HG02759 (cell line): ENCODE data around the gene TTLL8.
"Not testable (repeated sequence)": the region's sequence is repeated elsewhere in the genome, so short reads cannot be mapped to it uniquely, and the experiment has no call there.

Experiments used
- ATAC-seq: cut with Tn5 transposase; IDR thresholded peaks from one replicate; pipeline ENCODE4 v1.9.1; 2021; ENCODE audit warnings: mild to moderate bottlenecking, moderate library complexity; ENCODE audit not compliant: unreplicated experiment

The TTLL8 gene

DNA sequence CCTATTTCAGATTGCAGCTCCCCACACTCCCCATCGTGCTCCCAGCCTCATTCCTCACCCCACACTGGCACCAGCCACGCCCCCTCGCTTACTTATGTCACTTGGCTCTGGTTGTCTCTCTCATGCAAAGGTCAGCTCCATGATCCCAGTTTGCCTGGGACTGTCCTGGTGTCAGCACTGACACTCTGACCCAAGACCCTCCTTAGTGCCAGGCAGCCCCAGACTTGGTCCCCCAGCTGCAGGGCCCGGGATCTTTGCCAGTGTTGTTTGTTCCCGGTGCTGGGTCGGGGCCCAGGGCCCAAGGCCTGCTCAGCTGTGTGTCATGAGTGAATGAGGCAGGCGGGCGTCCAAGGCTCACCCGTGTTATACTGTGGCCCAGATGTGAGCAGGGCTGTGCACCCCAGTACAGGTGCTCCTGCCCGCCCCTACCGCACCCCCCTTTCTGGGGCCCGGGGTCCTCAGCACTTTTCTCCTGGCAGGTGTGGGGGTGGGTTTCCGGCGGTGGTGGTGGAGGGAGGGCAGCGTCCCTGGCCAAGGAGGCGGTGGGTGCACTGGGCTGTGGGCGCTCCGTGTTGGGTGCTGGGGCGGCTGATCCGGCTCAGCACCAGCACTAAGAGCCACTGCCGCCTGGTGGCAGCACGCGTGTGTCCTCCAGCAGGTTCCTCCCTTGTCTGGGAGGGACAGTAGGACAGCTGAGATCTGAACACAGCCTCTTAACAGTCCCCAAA lies 65.0 kb downstream of the TTLL8 start:
- ATAC-seq = peak; percentile 45

DNA sequence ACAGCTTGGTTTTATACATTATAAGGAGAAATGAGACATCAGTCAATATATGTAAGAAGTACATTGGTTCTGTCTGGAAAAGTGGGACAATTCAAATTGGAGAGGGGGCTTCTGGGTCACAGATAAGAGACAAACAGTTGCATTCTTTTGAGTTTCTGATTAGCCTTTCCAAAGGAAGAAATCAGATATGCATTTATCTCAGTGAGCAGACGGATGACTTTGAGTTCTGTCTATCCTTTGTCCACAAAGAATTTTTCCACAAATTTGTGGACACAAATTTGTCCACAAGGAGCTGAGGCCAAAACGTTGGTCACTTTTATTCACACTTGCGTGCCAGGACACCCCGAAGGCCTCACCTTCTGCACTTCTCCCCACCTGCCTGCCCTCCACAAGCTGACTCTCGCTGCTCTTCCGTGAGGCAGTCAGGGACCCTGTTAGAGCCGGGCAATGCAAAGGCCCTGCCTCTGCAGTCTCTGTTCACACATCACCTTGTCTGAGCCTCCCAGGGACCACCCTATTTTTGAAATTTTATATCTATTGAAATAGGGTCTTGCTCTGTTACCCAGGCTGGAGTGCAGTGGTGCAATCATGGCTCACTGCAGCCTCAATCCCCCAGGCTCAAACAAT lies 66.1 kb downstream of the TTLL8 start:
- ATAC-seq = no peak

DNA sequence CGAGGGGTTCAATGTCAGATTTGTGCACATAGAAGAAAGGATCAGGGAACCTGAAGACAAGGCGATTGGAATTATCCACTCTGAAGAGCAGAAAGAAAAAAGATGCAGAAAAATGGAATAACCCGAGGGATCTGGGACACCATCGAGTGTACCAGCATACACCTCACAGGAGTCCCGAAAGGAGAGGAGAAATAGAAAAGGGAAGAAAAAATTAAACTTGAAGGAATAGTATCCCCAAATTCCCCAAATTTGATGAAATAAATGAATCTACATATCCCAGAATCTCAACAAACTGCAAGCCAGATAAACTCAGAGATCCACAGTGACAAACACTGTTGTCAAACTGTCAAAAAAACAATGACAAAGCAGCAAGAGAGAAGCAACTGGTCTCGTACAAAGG lies 66.9 kb downstream of the TTLL8 start:
- no peak for ATAC-seq

DNA sequence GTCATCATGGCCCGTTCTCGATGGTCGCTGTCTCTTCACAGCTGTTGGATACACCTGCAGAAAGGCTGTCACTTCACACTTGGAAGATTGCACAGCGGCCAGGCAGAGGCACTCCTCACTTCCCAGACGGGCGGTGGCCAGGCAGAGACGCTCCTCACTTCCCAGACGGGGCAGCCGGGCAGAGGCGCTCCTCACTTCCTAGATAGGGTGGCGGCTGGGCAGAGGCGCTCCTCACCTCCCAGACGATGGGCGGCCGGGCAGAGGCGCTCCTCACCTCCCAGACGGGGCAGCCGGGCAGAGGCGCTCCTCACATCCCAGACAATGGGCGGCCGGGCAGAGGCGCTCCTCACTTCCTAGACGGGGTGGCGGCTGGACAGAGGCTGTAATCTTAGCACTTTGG lies 68.3 kb downstream of the TTLL8 start:
- ATAC-seq = not testable (repeated sequence)

DNA sequence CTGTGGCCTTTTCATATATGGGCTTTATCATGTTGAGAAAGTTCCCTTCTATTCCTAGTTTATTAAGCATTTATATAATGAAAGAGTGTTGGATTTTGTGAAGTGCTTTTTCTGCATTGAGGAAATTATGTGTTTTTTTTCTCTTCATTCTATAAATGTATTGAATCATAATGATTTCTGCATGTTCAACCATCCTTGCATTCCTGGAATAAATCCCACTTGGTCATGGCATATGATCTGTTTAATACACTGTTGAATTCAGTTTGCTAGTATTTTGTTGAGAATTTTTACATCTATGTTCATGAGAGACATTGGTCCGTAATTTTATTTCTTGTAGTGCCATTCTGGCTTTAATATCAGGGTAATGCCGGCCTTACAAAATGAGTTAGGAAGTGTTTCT lies 71.8 kb downstream of the TTLL8 start:
- ATAC-seq = no peak

DNA sequence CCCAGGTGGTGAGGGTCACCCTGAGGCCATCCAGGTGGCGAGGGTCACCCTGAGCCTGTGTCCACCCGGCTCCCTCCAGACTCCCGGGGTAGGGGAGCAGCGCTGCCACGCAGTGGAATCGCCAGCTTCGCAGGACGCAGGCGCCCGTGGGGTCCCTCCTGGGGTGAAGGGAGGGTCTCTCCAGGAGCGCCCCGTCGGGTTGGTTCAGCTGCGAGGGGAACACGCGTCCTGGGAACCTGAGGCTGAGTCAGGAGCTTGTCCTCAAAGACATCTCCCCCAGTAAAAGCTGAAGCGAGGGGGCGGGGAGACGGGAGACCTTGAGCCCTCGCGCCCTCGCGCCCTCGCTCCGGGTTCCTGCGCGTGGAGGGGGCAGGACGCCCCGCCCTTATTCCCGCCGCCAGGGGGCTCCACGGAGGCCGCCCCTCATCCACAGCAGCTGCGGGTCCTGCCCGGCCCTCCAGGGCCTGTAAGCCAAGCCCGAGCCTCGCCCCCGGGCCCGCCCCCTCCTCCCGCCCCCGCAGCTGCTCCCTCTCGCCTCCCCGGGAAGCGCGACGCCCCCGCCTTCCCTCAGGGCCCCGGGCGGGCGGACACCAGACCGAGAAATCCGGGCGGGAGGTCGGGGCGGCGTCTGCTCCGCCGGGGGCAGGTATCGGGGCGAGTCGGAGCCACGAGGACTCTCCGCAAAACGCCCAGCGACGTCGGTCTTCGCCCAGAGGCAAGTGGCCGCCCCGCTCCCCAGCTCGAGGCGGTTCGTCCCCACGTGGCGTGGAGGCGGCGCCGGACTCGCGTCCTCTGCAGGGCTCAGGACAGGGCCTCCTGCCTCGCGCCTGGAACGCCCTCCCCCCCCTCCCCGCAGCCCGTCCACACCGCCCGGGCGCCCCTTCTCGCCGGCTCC lies 74.7 kb downstream of the TTLL8 start:
- no peak for ATAC-seq

DNA sequence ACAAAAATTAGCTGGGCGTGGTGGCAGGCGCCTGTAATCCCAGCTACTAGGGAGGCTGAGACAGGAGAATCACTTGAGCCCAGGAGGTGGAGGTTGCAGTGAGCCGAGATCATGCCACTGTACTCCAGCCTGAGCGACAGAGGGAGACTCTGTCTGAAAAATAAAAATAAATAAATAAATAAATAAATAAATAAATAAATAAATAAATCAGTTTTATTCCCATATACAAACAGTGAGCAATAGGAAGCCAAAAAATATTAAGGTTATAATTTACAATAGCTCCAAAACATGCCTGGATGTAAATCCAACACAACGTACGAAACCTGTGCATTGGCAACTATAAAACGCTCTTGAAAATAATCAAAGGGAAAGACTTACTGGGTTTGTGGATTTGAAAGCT lies 76.3 kb downstream of the TTLL8 start:
- ATAC-seq = not testable (repeated sequence)

DNA sequence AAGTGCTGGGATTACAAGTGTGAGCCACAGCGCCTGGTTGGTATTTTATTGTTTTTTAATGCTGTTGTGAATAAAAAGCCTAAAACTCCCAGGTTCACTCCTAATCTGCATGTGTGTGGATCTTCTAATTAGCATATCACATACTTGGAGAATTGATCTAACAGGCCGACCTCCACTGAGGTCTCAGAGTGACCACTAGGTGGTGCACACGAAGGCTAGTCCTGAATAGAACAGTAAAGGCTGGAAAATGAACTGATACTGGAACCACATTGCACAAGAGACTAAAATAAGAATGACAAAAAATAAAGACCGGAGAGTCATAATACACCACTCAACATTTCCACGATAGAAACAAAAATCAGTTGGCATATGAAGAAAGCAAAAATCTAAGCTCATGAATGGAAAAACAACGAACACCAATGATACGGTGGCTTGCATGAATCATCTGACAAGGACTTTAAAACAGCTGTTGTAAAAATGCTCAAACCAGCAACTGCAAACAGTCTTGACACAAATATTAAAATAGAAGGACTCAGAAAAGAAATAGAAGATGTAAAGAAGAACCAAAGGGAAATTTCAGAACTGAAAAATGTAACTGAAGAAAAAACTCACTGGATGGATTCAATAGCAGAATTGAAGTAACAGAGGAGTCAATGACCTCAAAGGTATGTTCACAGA lies 78.4 kb downstream of the TTLL8 start:
- no peak for ATAC-seq

DNA sequence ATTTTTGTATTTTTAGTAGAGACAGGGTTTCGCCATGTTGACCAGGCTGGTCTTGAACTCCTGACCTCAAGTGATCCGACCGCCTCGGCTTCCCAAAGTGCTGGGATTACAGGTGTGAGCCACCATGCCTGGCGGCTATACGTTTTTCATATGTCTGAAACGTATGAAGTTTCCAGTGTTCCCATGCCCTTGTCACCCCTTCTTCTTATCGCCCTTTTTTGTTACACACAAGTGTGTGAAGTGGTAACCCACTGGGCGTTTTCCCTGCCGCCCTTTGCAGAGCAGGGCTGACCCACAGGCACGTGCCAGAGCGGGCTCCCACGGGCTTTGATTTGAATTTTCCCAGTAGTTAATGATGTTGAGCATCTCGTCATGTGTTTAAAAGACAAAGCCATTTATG lies 80.5 kb downstream of the TTLL8 start:
- no peak for ATAC-seq

DNA sequence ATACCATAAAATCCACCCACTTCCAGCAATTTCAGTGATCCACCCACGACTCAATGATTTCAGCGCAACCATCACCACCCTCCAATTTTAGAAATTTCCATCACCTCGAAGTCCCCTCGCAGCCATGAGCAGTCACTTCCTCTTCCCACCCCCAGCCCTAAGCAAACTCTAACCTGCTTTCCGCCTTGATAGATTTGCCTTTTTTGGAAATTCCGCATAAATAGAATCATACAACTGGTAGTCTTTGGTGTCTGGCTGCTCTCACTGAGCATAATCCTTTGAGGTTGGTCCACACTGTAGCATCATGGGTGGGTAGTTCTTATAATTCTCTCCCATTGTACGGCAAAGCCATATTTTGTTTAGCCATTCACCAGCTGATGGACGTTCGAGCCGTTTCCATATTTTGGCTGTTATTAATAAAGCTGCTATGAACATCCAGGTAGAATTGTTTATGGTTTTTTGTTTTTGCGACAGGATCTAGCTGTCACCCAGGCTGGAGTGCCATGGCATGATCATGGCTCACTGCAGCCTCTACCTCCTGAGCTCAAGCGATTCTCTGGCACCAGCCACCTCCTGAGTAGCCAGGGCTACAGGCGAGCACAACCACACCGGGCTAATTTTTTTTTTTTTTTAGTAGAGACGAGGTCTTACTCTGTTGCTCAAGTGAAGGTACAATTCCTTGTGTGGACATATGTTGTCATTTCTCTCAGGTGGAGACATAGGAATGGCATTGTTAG lies 81.5 kb downstream of the TTLL8 start:
- no peak for ATAC-seq

DNA sequence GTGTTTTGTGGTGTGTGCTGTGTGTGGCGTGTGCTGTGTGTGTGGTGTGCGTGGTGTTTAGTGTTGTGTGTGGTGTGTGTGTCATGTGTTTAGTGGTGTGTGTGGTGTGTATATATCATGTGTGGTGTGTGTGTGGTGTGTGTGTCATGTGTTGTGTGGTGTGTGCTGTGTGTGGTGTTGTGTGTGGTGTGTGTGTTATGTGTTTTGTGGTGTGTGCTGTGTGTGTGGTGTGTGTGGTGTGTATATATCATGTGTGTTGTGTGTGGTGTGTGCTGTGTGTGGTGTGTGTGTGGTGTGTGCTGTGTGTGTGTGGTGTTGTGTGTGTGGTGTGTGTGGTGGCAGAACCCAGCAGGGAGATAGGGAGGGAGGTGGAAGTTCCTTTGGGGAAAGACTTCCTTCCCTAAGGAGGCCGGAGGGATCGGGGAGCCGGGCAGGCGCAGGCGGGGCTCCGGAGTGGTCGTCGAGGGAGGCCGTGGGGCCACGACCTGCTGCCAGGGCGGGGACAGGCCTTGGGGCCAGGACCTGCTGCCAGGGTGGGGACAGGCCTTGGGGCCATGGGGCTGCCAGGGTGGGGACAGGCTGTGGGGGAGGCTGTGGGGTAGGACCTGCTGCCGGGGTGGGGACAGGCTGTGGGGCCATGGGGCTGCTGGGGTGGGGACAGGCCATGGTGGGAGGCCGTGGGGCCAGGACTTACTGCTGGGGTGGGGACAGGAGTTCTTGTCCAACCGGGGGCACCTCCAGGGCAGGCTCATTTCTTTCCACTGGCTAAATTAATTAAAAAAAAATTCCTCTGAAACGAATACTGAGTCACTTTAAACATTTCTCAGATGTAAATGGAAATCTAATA lies 82.3 kb downstream of the TTLL8 start:
- no peak for ATAC-seq

DNA sequence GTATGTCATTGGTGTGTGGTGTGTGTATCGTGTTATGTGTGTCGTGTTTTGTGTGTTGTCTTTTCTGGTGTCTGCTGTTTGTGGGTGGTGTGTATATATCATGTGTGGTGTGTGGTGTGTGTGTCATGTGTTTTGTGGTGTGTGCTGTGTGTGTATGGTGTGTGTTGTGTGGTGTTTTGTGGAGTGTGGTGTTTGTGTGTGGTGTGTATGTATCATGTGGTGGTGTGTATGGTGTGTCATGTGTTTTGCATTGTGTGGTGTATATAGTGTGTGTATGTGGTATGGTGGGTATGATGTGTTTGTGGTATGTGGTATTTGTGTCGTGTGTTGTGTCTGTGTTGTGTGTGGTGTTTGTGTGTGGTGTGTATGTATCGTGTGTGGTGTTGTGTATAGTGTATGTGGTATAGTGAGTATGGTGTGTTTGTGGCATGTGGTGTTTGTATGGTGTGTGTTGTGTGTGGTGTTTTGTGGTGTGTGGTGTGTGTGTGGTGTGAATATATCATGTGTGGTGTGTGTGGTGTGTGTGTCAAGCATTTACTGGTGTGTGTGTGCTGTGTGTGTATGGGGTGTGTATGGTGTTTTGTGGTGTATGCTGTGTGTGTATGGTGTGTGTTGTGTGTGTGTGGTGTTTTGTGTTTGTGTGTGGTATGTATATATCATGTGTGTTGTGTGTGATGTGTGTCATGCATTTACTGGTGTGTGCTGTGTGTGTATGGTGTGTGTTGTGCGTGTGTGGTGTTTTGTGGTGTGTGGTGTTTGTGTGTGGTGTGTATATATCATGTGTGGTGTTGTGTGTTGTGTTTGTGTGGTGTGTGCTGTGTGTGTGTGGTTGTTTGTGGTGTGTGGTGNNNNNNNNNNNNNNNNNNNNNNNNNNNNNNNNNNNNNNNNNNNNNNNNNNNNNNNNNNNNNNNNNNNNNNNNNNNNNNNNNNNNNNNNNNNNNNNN lies 84.8 kb downstream of the TTLL8 start:
- no peak for ATAC-seq

DNA sequence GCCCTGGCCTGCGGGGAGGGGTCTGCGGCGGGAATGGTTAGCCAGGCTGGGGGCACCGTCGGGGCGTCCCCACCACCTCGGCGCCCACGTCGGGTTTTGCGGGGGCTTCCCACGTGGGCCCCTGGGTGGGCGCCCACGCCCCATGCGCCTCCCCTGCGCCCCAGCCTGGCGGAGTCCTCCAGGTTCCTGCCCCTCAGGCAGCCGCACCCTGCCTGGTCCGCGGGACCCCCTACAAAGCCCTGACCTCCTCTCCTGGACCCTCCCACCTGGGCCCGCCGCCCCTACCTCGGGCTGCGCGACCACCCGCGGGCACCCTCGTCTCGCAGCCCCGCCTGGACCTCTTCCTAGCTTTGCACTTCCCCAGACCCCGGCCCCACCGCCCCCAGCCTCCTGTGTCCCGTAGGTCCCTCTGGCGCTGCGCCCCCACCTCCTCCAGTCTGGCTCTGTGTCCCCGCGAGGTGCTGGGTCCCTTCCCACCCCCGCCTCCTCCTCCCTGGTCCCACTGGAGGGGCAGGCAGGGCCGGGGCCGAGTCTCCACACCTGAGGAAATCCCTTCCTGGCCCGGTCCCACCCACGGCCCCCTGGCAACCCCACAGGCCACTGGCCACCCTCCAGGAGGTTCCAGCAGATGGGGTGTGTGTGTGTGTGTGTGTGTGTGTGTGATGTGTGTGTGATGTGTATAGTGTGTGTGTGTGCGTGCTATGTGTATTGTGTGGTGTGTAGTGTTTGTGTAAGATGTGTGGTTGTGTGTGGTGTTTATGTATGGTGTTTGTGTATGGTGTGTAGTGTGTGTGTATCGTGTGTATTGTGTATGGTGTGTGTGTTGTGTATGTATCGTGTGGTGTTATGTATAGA lies 85.7 kb downstream of the TTLL8 start:
- ATAC-seq = no peak

DNA sequence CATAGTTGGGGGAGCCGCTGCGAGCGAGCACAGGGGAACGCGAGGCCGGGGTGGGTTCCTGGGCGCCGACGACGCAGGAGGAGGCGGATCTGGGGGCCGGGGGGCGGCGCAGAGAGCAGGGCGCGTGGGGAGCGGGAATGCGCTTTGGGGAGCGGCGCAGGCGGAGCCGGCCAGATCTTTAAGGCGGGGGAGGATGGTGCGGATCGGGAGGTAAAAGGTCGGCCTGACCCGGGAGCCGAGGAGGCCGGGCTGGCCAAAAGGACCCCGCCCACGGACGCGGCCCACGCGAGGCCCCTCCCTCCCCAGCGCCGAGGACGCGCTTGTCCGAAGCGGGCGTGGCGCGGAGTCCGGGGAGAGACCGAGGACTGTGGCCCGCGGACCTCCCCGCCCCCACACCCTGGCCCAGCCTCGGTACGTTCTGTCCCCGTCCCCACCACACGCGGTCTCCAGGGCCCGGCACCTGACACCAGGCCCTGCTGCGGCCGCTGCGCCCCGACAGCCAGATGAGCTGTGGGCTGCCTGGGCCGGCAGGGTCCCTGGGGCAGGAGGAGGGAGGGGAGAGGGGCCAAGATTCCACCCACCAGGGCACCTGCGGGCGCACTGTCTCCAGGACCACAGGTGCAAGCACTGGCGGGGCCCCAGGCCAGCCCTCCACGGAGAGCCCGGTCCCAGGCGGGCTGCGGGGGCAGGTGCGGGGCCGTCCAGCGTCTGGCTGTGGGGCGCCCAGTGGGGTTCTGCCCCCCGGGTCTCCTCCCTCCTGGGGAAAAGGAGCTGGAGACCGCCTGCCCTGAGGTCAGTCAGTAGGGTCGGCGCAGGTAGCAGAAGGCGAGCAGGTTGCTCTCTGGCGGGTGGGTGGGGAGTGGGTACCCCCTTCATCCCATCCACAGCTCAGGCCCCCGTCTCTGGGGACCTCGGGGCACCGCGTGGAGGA lies 86.6 kb downstream of the TTLL8 start:
- peak; percentile 34 for ATAC-seq

DNA sequence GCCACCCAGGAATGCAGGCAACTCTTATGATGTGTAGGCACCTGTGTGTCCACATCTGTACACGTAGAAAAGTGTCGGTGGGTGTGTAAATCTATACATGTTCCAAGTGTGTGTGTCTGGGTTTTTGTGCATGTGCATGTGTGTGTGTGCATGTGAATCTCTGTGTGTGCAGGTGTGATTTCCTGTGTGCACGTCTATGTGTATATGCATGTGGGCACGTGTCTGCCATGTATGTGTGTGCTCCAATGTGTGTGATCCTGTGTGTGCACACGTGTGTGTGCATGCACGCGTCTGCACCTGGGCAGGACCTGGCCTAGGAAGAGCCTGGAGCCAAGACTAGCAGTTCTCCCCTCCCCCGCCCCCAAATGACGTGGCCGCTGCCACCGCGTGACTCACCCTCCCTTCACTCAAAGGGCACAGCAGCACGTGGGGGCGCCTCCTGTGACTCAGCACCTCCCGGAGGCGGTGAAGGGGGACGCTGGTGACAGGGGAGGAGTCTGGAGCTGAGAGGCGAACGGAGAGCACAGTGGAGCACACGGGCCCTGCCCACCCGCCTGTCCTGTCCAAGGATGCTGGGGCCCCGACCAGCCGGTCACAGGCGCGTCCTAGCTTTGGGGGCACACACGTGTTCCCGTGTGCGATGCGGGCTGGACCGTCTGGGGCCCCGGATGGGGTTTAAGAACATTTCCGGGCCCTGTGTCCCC lies 87.4 kb downstream of the TTLL8 start:
- ATAC-seq = peak; percentile 77
